Astrocyte of the hippocampus (primary cell): Measurements from ENCODE around the gene HSPA2.
"Not testable (repeated sequence)": the region's sequence is repeated elsewhere in the genome, so short reads cannot be mapped to it uniquely, and the experiment has no call there.

ENCODE experiments used
- DNase-seq: peaks from one replicate; pipeline ENCODE4 v3.0.0; 2011; ENCODE audit warnings: low read depth, low spot score

HSPA2 gene

GRCh38 chr14:64561631-64562030 is 21.1 kb downstream of the HSPA2 start:
- no peak for DNase-seq

GRCh38 chr14:64562436-64562835 is 21.9 kb downstream of the HSPA2 start:
- no peak for DNase-seq

- peak; percentile 16 for DNase-seq
These were observed 23.2 kb downstream of the HSPA2 start for GRCh38 chr14:64563696-64564095.

- peak; percentile 14 for DNase-seq
These were observed 26.1 kb downstream of the HSPA2 start for GRCh38 chr14:64566651-64567122.

- DNase-seq = peak; percentile 90
These were observed 28.6 kb downstream of the HSPA2 start for GRCh38 chr14:64569138-64569631.

- DNase-seq = not testable (repeated sequence)
These were observed 29.1 kb downstream of the HSPA2 start for GRCh38 chr14:64569646-64570045.

- DNase-seq = no peak
These were observed 32.0 kb downstream of the HSPA2 start for GRCh38 chr14:64572386-64573104.

GRCh38 chr14:64573109-64573508 is 32.6 kb downstream of the HSPA2 start:
- peak; percentile 81 for DNase-seq

- DNase-seq = no peak
These were observed 34.0 kb downstream of the HSPA2 start for GRCh38 chr14:64574371-64575107.

DNA sequence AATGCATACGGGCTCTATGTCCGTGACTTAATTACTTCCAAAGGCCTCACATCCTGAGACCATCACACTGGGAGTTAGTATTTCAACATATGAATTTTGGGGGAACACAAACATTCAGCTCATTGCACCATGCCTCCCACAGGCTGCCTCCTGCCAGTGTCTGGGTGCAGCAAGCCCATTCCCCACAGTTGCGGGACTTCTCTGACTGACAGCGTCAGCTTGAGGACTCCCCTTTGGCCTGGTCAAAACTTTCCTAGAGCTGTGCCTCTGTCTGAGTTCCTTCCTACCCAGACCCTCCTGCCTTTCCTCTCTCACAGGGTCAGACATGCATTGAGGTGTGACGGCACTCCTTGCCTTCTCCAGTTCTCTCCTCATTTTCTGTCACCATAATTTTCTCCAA is 36.7 kb downstream of the HSPA2 start:
- no peak for DNase-seq

DNA sequence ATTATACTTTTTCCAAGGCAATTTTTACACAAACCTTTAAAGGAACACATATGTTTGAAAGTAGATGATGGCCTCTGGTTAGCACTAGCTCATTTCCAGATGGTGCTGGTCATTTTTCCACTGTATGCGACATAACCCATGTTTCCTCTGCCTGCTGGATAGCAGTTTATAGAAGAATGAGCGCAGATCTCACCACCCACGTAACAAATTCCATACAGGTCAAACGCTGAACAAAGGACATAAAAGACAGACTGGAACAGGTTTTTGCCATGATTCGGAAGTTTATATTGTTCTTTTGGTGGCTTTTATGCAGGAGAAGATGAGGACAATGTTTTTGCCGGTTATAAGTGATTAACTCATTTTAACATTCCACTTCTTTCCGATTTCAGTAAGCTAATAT is 39.9 kb downstream of the HSPA2 start:
- DNase-seq = no peak

- DNase-seq = no peak
These were observed 40.8 kb downstream of the HSPA2 start for GRCh38 chr14:64581363-64581762.

GRCh38 chr14:64581817-64582216 is 41.3 kb downstream of the HSPA2 start:
- DNase-seq = no peak

GRCh38 chr14:64584190-64584589 is 43.6 kb downstream of the HSPA2 start:
- peak; percentile 18 for DNase-seq

DNA sequence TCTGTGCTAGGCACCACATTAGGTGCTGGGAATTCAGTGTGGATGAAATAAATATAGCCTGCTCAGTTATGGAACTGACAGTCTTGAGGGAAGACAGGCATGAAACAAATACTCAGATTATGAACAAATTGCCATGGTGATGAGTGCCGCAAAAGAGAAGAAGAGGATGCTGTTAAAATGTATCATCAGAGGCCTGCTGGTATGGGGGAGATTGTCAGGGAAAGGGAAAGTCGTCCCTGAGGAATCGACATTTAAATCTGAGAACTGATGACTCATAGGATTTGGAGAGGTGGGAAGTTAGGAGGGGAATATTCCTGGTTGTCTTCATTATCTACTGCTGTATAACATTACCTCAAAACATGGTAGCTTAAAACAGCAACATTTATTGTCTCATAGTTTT is 51.3 kb downstream of the HSPA2 start:
- no peak for DNase-seq
